Fibroblast of mammary gland (primary cell): Measurements from ENCODE around the gene PNPLA2.

Experiments
- DNase-seq: peaks from one replicate; pipeline ENCODE4 v3.0.0-alpha.2; 2010; ENCODE audit warnings: low read depth
- H3K4me3 ChIP-seq: 2 replicates; pipeline ENCODE4 v1.5.1; 2011; ENCODE audit warnings: low read depth, mild to moderate bottlenecking, low read length, moderate library complexity; ENCODE audit not compliant: control insufficient read depth
- CTCF ChIP-seq: conservative IDR thresholded peaks from 2 replicates; pipeline ENCODE4 v1.5.1; 2011; ENCODE audit warnings: low read depth, low read length, inconsistent platforms; ENCODE audit not compliant: control insufficient read depth, insufficient read depth

Gene PNPLA2

GRCh38 chr11:791658-792534 is 26.8 kb upstream of the PNPLA2 start:
- H3K4me3 ChIP-seq, result no peak overlapping the region
- no peak for TF ChIP-seq CTCF
- no peak for DNase-seq

GRCh38 chr11:792535-792821 is 26.2 kb upstream of the PNPLA2 start:
- no peak for TF ChIP-seq CTCF
- H3K4me3 ChIP-seq, result no peak overlapping the region
- DNase-seq, result no peak

GRCh38 chr11:792873-793272 is 25.8 kb upstream of the PNPLA2 start:
- TF ChIP-seq CTCF, result no peak
- no peak for DNase-seq
- H3K4me3 ChIP-seq, result no peak overlapping the region

DNA sequence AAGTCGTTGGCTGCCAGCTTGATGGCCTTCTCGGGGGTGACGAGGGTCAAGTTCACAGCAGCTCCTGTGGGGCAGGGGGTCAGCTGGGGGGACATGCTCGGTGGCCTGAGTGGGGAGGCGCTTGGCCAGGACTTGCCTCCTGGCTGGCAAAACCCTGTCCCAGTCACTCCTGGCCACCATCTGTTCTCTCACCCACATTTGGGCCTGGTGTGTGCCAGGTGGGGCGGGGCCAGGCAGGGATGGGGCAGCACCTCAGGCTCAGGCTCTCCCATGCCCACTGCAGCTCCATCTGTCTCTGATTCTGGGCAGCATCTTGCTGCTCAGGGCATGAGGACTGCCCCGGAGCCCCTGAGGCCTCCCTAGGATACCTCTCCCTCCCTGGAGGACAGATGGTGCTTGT is 25.2 kb upstream of the PNPLA2 start:
- TF ChIP-seq CTCF, result no peak
- H3K4me3 ChIP-seq, result no peak overlapping the region
- no peak for DNase-seq

DNA sequence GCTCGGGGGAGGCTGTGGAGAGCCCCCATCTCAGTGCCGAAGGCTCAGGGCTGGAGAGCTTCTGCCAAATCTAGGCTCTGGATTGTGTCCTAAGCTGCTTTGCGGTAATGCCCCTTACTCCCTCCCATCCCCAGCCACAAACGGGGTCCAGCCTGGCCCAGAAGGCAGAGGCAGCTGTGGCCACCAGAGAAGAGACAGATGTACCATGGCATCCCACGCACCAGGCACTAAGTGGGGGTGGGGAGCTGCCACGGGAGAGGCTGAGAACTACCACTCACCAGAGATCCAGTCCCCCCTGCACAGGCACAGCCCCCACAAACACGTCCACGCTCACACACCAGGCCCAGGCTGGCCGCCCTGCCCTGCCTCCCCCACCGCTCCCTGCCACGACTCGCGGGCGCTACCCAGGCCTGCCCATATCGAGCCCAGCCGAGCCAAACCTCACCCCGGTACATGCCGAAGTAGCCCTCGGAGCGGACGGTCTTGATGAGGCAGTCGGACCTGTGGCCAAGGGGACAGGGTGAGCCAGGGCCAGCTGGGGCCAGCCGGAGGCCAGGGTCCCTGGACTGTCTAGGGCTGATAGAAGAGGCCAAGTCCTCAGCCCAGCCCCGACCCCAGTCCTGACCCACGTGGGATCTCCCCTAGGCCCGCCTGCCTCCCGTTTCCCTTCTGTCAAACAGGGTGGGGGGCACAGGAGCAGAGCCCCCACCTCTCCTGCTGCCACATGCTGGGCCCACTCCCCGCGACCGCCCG is 24.5 kb upstream of the PNPLA2 start:
- DNase-seq, result no peak
- no peak for TF ChIP-seq CTCF
- H3K4me3 ChIP-seq, result no peak overlapping the region

DNA sequence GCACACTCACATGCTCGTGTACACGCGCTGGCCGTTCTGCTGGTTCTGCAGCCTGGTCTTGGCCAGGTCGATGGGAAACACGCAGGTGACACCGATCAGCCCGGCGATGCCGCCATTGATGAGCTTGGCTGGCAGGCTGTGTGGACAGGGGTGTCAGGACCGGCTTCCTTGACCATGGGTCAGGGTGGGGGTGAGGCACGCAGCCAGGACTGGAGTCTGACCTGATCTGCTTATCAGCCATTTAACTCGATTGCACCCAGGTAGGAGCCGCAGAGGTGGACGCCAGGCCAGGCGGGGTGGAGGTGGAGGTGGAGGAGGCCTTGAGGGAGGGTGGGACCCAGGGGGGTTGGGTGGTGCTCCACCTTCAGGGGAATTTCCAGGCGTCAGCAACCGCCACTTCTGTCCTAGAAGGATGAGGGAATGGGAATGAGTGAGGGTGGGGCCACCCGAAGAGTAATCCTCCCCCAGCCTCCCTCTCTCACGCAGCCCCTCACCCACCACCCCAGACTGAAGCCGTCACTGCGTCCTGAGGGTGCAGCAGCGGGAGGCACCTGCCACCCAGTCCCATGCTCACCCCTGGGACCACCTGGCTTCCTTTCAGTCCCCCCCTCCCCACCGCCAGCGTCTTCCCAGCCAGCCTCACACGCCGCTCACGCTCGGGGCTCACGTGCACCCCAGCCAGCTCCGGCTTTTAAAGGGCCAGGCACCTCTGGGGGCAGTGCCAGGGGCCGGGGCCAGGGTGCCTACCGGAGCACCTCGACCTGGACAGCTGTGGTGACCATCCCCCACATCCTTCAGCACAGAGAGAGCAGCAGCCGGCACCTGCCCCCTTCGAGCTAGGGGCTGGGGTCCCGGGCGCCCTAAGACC is 23.7 kb upstream of the PNPLA2 start:
- TF ChIP-seq CTCF, result no peak
- peak overlapping the region; percentile 68 for H3K4me3 ChIP-seq
- DNase-seq, result no peak
